Loucy (cell line): ENCODE results near the gene SDC3.

ENCODE experiments used
- EZH2phosphoT487 ChIP-seq: fragments of 200-600 bp; IDR thresholded peaks from 2 replicates; pipeline ENCODE4 v1.6.1; 2018; ENCODE audit warnings: antibody characterized with exemption, mild to moderate bottlenecking, moderate library complexity, borderline replicate concordance
- TF ChIP-seq, protein P1 (sequence below): fragments of 200-600 bp; sonication (generic); conservative IDR thresholded peaks from 2 replicates; pipeline ENCODE4 v1.5.1; 2014; ENCODE audit warnings: mild to moderate bottlenecking, antibody characterized with exemption, low read length

DNA sequence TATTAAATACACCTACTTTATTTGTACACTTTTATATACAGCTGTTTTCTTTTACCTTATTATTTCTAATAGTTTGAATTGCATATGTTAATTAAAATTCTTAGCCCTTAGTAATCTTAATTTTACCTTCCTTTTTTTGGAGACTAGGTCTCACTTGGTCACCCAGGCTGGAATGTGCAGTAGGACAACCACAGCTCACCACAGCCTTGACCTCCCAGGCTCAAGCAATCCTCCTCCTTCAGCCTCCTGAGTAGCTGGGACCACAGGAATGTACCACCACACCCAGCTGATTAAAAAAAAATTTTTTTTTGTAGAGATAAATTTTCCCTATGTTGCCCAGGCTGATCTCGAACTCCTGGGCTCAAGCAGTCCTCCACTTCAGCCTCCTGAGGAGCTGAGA, 15.0 kb upstream of the SDC3 start:
- TF ChIP-seq, protein P1, sequence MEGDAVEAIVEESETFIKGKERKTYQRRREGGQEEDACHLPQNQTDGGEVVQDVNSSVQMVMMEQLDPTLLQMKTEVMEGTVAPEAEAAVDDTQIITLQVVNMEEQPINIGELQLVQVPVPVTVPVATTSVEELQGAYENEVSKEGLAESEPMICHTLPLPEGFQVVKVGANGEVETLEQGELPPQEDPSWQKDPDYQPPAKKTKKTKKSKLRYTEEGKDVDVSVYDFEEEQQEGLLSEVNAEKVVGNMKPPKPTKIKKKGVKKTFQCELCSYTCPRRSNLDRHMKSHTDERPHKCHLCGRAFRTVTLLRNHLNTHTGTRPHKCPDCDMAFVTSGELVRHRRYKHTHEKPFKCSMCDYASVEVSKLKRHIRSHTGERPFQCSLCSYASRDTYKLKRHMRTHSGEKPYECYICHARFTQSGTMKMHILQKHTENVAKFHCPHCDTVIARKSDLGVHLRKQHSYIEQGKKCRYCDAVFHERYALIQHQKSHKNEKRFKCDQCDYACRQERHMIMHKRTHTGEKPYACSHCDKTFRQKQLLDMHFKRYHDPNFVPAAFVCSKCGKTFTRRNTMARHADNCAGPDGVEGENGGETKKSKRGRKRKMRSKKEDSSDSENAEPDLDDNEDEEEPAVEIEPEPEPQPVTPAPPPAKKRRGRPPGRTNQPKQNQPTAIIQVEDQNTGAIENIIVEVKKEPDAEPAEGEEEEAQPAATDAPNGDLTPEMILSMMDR = no peak
- no peak for TF ChIP-seq EZH2phosphoT487
